KMS-11 (cell line): ENCODE measurements around the gene ZNF439.
"Not testable (repeated sequence)": the region's sequence is repeated elsewhere in the genome, so short reads cannot be mapped to it uniquely, and the experiment has no call there.

Experiments used
- H2AFZ ChIP-seq: fragments of 200-600 bp; sonication (generic); 2 replicates; pipeline ENCODE4 v1.6.1; 2016; ENCODE audit warnings: antibody characterized with exemption, mixed run types, low read depth
- H3K27ac ChIP-seq: fragments of 200-600 bp; sonication (generic); 2 replicates; pipeline ENCODE4 v1.6.1; 2016; ENCODE audit warnings: mild to moderate bottlenecking, mixed run types
- H3K27me3 ChIP-seq: fragments of 200-600 bp; sonication (generic); 2 replicates; pipeline ENCODE4 v1.6.1; 2017; ENCODE audit warnings: mild to moderate bottlenecking, low read depth, mixed run types, moderate library complexity; ENCODE audit not compliant: insufficient read depth
- H3K36me3 ChIP-seq: fragments of 200-600 bp; sonication (generic); 2 replicates; pipeline ENCODE4 v1.6.1; 2017; ENCODE audit warnings: mild to moderate bottlenecking, mixed run types; ENCODE audit not compliant: insufficient read depth
- H3K4me1 ChIP-seq: fragments of 200-600 bp; sonication (generic); 2 replicates; pipeline ENCODE4 v1.6.1; 2016; ENCODE audit warnings: mild to moderate bottlenecking, low read depth, mixed run types; ENCODE audit not compliant: poor library complexity, severe bottlenecking
- H3K4me2 ChIP-seq: fragments of 200-600 bp; sonication (generic); 2 replicates; pipeline ENCODE4 v1.7.0; 2016; ENCODE audit warnings: mild to moderate bottlenecking, mixed run types
- H3K4me3 ChIP-seq: fragments of 200-600 bp; sonication (generic); IDR thresholded peaks from 2 replicates; pipeline ENCODE4 v1.6.1; 2017; ENCODE audit warnings: low read depth, low read length, mixed read lengths; ENCODE audit not compliant: insufficient read depth
- H3K79me2 ChIP-seq: fragments of 200-600 bp; sonication (generic); 2 replicates; pipeline ENCODE4 v1.6.1; 2016; ENCODE audit warnings: low read depth, mixed run types; ENCODE audit not compliant: insufficient read depth
- H3K9ac ChIP-seq: fragments of 200-600 bp; sonication (generic); 2 replicates; pipeline ENCODE4 v1.6.1; 2016; ENCODE audit warnings: mild to moderate bottlenecking, mixed run types
- H4K20me1 ChIP-seq: fragments of 200-600 bp; sonication (generic); 2 replicates; pipeline ENCODE4 v1.6.1; 2016; ENCODE audit warnings: mild to moderate bottlenecking, mixed run types; ENCODE audit not compliant: insufficient read depth
- CTCF ChIP-seq: fragments of 200-600 bp; sonication (generic); conservative IDR thresholded peaks from 2 replicates; pipeline ENCODE4 v1.6.1; 2017; ENCODE audit warnings: low read depth, mild to moderate bottlenecking, antibody characterized with exemption, low read length, moderate library complexity, mixed read lengths

Gene ZNF439

GRCh38 chr19:11887234-11887610 is 38.7 kb downstream of the ZNF439 start:
- H4K20me1 ChIP-seq, result no peaks in the 10 kb centered on the region
- no peaks in the 10 kb centered on the region for H3K4me1 ChIP-seq
- no peak overlapping the region for H2AFZ ChIP-seq
- no peaks in the 10 kb centered on the region for H3K27me3 ChIP-seq
- no peaks in the 10 kb centered on the region for H3K36me3 ChIP-seq
- no peak overlapping the region for H3K4me3 ChIP-seq
- H3K79me2 ChIP-seq, result no peaks in the 10 kb centered on the region
- H3K27ac ChIP-seq, result no peak overlapping the region
- no peak overlapping the region for H3K9ac ChIP-seq
- no peak for TF ChIP-seq CTCF
- no peak overlapping the region for H3K4me2 ChIP-seq

GRCh38 chr19:11887611-11888531 is 39.3 kb downstream of the ZNF439 start, which contains the start of gene ZNF69:
TSS of gene ZNF69 (plus strand) at chr19:11887782. CDS start at chr19:11887924, 142 bp downstream.
- no peaks in the 10 kb centered on the region for H3K27me3 ChIP-seq
- no peak for TF ChIP-seq CTCF
- H3K4me1 ChIP-seq, result no peaks in the 10 kb centered on the region
- H3K4me3 ChIP-seq, result no peak within 1 kb of the TSS
- H3K36me3 ChIP-seq, result no peaks in the 10 kb centered on the region
- no peak within 1 kb of the TSS for H3K4me2 ChIP-seq
- no peaks in the 10 kb centered on the region for H3K79me2 ChIP-seq
- no peak within 1 kb of the TSS for H3K9ac ChIP-seq
- H4K20me1 ChIP-seq, result no peaks in the 10 kb centered on the region
- no peak within 1 kb of the TSS for H2AFZ ChIP-seq
- H3K27ac ChIP-seq, result no peak within 1 kb of the TSS

- H4K20me1 ChIP-seq, H3K4me3 ChIP-seq, H3K27me3 ChIP-seq, H3K79me2 ChIP-seq, H3K4me1 ChIP-seq, H3K27ac ChIP-seq, H2AFZ ChIP-seq, H3K36me3 ChIP-seq, H3K4me2 ChIP-seq, H3K9ac ChIP-seq: not testable (repeated sequence)
Measured at GRCh38 chr19:11889901-11890300, 41.4 kb downstream of the ZNF439 start.

- no peak overlapping the region for H3K27ac ChIP-seq
- H3K4me2 ChIP-seq, result no peak overlapping the region
- no peaks in the 10 kb centered on the region for H4K20me1 ChIP-seq
- H3K27me3 ChIP-seq, result no peaks in the 10 kb centered on the region
- no peaks in the 10 kb centered on the region for H3K4me1 ChIP-seq
- no peak overlapping the region for H2AFZ ChIP-seq
- TF ChIP-seq CTCF, result no peak
- H3K9ac ChIP-seq, result no peak overlapping the region
- H3K36me3 ChIP-seq, result no peaks in the 10 kb centered on the region
- no peak overlapping the region for H3K4me3 ChIP-seq
- no peaks in the 10 kb centered on the region for H3K79me2 ChIP-seq
Measured at GRCh38 chr19:11890634-11891033, 42.1 kb downstream of the ZNF439 start.

- Histone ChIP-seq H3K4me2 (no peak overlapping the region), H3K4me1 (no peaks in the 10 kb centered on the region), H3K27me3 (no peaks in the 10 kb centered on the region), H3K9ac (no peak overlapping the region), H4K20me1 (no peaks in the 10 kb centered on the region), H2AFZ (no peak overlapping the region), H3K36me3 (no peaks in the 10 kb centered on the region), H3K27ac (no peak overlapping the region), H3K4me3 (no peak overlapping the region), H3K79me2 (no peaks in the 10 kb centered on the region)
- TF ChIP-seq CTCF, result no peak
Measured at GRCh38 chr19:11894851-11895250, 46.3 kb downstream of the ZNF439 start.
